GM18519 (cell line): ENCODE data around the gene USP43.
"Not testable (repeated sequence)": the region's sequence is repeated elsewhere in the genome, so short reads cannot be mapped to it uniquely, and the experiment has no call there.

Experiments used
- ATAC-seq: cut with Tn5 transposase; IDR thresholded peaks from one replicate; pipeline ENCODE4 v1.9.1; 2021; ENCODE audit warnings: mild to moderate bottlenecking, moderate library complexity; ENCODE audit not compliant: unreplicated experiment, low FRiP score

USP43 gene, protein sequence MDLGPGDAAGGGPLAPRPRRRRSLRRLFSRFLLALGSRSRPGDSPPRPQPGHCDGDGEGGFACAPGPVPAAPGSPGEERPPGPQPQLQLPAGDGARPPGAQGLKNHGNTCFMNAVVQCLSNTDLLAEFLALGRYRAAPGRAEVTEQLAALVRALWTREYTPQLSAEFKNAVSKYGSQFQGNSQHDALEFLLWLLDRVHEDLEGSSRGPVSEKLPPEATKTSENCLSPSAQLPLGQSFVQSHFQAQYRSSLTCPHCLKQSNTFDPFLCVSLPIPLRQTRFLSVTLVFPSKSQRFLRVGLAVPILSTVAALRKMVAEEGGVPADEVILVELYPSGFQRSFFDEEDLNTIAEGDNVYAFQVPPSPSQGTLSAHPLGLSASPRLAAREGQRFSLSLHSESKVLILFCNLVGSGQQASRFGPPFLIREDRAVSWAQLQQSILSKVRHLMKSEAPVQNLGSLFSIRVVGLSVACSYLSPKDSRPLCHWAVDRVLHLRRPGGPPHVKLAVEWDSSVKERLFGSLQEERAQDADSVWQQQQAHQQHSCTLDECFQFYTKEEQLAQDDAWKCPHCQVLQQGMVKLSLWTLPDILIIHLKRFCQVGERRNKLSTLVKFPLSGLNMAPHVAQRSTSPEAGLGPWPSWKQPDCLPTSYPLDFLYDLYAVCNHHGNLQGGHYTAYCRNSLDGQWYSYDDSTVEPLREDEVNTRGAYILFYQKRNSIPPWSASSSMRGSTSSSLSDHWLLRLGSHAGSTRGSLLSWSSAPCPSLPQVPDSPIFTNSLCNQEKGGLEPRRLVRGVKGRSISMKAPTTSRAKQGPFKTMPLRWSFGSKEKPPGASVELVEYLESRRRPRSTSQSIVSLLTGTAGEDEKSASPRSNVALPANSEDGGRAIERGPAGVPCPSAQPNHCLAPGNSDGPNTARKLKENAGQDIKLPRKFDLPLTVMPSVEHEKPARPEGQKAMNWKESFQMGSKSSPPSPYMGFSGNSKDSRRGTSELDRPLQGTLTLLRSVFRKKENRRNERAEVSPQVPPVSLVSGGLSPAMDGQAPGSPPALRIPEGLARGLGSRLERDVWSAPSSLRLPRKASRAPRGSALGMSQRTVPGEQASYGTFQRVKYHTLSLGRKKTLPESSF

DNA sequence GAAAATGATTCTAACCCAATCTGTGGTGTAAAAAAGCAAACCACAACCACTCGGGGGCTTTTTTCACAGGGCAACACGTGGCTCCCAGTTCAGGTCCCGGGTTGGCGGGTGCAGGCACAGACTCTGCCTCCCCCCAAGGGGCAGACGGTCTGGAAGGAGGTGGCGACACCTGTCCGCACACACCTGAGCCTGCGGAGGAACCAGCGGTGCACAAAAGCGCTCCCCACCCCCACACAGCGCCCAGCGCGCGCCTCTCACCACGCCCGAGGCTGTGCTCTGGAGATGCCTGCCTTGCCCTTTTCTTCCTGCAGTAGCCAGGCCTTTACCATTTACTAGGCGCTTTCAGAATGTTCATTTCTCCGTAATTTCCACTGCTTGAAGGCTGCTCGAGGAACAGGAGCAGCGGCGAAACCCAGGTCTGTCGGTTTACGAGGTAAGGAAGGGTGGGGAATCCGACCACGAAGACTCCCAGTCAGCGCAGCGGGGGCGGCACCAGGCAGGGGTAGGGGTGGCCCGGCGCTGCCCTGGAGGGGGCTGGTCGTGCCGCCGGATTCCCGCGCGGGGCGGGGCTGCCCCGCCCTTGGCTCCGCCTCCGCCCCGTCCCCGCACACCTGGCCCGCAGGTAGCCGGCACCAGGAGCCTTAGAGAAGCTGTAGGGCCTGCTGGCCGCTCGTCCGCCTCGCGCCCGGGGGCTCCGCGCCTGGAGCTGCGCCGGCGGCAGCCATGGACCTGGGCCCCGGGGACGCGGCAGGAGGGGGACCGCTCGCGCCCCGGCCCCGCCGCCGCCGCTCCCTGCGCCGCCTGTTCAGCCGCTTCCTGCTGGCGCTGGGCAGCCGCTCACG lies at the start of gene USP43:
USP43 (plus strand) TSS at position 608 of the 842 bp plus-strand sequence; CDS start at position 724, 116 bp downstream.
- no peak for ATAC-seq

DNA sequence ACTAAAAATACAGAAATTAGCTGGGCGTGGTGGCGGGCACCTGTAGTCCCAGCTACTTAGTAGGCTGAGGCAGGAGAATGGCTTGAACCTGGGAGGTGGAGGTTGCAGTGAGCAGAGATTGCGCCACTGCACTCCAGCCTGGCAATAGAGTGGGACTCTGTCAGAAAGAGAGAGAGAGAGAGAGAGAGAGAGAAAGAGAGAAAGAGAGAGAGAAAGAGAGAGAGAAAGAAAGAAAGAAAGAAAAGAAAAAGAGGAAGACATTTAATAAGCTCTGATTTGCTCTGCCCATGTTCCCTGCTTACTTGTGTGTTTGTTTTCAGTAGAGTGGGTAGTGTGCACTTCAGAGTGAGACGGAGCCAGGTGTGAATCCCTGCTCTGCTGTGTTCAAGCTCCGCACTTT lies 47.7 kb upstream of the USP43 start:
- ATAC-seq, result not testable (repeated sequence)

DNA sequence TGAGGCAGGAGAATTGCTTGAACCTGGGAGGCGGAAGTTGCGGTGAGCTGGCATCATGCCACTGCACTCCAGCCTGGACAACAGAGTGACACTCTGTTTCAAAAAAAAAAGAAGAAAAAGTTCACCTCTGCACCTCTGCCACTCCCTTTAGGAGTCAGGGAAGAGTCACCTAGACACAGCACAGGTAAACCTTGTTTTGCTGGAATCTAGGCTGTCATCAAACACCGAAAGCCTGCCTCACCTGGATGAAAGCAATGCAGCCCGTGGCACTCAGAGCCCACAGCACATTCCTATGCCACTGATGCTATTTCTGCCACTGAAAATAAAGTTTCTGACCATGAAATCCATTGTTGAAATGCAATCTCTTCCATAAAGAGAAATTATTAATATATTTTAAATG lies 46.7 kb upstream of the USP43 start:
- no peak for ATAC-seq

DNA sequence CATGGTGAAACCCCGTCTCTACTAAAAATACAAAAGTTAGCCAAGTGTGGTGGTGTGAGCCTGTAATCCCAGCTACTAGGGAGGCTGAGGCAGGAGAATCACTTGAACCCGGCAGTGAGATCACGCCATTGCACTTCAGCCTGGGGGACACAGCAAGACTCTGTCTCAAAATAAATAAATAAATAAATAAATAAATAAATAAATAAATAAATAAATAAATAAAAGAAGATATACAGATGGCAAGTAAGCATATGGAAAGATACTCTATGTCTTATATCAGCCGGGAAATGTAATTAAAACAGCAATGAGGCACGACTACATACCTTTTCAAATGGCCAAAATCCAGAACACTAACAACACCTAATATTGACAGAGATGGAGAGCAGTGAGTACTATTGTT lies 40.7 kb upstream of the USP43 start:
- not testable (repeated sequence) for ATAC-seq

DNA sequence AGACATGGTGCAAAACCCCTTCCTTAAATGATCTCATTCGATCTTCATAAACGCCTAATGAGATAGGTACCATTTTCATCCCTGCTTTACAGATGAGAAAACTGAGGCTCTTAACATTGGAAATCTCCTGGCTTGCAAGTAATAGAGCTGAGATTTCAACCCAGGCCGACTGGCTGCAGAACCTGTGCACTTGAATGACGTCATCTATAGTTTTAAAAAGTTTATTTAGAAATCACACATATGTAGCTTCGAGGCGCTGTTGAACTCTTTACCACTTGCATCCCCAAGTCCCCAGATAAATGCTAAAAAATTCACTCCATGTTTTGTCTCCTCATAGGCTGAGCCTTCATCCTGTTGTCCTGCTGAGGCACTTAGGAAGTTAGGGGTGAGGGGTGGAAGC lies 38.9 kb upstream of the USP43 start:
- no peak for ATAC-seq

DNA sequence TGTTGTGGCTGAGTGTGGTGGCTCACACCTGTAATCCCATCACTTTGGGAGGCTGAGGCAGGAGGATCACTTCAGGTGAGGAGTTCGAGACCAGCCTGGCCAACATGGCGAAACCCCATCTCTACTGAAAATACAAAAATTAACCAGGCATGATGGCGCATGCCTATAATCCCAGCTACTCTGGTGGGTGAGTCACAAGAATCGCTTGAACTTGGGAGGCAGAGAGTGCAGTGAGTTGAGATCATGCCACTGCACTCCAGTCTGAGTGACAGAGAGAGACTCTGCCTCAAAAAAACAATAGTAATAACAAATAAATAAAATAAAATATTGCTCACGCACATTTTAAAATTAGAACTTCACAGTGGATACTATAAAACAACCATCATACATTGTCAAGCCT lies 38.3 kb upstream of the USP43 start:
- not testable (repeated sequence) for ATAC-seq

DNA sequence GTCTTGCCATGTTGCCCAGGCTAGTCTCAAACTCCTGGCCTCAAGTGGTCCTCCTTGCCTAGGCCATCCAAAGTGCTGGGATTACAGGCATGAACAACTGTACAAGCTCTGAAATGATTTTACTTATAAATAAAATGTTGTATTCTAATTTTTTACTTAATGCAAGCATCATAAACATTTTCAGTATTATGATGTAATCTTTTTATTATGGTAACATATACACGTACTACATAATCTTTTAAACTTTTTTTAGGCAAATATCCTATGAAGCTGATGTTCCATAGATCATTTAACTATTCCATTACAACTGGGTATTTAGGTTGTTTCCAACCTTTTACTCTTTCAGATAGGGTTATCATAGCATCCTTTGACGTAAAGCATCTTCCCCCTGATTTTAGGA lies 33.8 kb upstream of the USP43 start:
- no peak for ATAC-seq

DNA sequence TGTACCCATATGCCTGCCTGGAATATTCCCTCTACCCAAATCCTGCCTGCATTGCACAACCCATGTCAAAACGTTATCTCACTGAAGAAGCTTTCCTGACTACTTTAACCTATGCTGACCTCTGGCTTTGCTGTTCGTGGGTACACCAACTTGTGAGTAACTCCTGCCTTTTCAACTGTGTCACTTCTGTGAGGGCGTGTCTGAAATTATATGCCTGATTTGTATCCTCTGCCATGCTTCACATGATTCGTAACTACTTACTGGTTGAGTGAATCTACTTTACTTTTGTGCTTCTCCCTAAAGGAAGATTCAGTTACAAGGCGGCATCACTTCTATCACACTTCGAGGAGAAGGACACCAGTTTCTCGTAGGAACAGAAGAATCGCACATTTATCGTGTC lies 33.3 kb upstream of the USP43 start:
- no peak for ATAC-seq

DNA sequence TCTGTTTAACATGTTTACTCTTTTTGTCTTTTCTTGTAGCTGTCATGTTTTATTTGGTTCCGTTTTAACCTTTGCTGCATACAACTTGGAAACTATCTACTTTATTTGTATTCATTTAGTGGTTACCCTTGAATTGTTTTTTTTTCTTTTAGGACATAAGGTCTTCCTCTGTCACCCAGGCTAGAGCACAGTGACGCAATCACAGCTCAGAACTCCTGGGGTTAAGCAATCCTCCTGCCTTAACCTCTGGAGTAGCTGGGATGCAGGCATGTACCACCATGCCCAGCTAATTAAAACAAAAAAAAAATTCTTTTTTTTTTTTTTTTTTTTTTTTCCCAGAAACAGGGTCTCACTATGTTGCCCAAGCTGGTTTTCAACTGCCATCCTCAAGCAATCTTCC lies 29.8 kb upstream of the USP43 start:
- no peak for ATAC-seq

DNA sequence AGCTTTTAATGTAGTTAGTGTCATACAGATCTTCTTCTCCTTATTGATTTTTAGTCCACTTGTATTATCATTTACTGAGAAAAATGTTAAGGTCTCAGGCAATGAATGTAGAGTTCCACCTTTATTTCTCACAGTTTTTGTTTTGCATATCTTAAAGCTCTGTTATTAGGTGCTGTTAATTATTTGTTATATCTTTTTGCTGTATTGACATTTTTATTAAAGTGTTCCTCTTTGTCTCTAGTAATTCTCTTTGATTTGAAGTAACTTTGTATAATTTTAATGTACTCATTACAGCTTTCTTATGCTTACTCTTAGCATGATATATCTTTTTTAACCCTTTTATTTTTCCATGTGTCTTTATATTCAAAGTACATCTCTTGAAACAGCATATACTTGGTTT lies 22.4 kb upstream of the USP43 start:
- ATAC-seq, result no peak

DNA sequence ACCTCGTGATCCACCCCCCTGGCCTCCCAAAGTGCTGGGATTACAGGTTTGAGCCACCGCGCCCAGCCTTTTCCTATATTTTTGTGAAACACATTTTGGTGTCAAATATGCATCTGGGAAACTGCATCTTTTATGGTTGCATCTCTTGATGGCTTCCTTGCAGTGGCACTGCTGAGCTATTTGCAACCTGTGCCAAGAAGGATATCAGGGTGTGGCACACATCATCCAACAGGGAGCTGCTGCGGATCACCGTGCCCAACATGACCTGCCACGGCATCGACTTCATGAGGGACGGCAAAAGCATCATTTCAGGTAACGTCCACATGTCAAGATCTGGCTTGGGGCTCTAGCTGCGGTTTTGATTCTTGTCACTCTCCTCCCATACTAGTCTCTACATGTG lies 16.8 kb upstream of the USP43 start:
- ATAC-seq, result no peak

DNA sequence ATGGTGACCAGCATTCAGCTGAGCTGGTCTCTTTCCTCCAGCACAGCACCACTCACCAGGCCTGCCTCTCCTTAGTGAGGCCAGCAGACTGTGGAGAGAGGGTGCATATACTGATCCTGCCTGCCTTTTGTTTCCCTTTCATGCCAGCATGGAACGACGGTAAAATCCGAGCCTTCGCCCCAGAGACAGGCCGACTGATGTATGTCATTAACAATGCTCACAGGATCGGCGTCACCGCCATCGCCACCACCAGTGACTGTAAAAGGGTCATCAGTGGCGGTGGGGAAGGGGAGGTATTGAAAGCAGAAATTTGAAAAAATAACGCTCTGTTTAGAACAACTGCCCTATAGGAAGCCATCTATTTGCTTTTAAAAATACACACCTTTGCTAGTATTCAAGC lies 12.6 kb upstream of the USP43 start:
- no peak for ATAC-seq

DNA sequence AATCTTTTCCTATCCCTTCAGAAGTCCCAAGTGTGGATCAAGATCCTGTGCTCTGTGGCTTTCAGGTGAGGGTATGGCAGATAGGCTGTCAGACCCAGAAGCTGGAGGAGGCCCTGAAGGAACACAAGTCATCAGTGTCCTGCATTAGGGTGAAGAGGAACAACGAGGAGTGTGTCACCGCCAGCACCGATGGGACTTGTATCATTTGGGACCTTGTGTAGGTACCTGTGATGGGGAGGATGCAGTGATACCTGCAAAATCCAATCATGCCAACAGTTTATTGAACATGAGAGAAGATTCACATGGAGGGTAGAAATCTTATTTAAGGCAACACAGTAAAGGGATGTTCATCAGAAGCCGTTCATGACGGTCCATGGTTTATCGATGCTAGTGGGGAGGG lies 10.0 kb upstream of the USP43 start:
- ATAC-seq, result no peak

DNA sequence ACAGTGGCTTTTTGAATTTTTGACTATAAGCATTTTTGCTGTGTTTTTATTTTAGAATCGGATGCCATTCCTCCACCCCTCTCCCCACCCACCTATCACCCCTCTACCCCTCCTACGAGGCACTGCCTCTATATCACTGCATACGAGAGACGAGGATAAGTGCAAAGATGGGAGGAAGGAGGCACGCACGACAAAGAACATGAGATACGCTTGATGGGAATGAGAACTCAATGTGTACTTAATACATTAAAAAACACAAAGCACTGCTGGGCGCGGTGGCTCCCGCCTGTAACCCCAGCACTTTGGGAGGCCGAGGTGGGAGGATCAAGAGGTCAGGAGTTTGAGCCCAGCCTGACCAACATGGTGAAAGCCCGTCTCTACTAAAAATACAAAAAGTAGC lies 8.8 kb upstream of the USP43 start:
- no peak for ATAC-seq

DNA sequence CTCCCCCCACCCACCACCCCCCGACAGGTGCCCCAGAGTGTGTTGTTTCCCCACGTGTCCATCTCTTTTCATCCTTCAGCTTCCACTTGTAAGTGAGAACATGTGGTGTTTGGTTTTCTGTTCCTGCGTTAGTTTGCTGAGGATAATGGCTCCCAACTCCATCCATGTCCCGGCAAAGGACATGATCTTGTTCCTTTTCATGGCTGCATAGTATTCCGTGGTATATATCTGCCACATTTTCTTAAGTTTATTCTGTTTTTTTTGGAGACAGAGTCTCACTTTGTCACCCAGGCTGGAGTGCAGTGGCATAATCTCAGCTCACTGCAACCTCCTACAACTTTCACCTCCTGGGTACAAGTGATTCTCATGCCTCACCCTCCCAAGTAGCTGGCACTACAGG lies 4.9 kb upstream of the USP43 start:
- not testable (repeated sequence) for ATAC-seq

DNA sequence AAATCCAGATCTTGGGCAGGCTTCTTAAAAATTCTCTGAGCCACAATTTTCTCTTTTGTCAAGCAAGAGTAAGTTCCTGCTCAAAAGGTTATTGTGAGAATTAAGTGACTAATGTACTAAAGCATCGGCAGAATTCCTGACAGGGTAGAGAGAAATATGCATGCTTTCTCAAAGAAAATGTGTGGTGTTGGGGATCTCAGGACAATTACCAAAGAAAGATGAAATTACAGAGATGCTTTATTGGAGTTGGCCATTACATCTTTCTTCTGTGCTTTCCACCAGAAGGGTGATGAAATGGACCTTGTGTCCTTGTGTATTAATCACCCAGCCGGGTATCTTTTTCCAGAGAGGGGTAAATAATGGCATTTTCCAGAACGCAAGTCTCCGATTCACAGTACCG lies 1.7 kb upstream of the USP43 start:
- no peak for ATAC-seq

DNA sequence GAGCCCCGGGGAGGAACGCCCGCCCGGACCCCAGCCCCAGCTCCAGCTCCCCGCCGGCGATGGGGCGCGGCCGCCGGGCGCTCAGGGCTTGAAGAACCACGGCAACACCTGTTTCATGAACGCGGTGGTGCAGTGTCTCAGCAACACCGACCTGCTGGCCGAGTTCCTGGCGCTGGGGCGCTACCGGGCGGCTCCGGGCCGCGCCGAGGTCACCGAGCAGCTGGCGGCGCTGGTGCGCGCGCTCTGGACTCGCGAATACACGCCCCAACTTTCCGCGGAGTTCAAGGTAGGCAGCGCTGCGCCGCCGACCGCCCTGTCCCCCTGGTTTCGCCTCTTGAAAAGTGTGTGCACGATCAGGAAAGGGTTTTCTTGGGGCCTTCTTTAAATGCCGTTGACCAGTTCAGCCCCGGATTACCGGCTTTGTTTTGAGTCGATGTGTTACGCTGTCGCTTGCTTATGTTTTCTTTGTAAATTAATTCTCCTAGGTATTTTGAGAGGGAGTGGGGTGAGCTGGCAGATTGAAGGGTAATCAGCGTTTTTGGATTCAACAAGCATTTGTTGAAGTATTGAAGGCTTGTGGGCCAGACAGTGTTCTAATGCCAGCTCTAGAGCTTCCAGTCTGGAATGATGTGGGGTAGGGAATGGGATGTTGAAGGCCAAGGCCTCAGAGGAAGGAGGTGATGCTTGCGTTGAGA lies 681 bp downstream of the USP43 start:
- ATAC-seq, result no peak

DNA sequence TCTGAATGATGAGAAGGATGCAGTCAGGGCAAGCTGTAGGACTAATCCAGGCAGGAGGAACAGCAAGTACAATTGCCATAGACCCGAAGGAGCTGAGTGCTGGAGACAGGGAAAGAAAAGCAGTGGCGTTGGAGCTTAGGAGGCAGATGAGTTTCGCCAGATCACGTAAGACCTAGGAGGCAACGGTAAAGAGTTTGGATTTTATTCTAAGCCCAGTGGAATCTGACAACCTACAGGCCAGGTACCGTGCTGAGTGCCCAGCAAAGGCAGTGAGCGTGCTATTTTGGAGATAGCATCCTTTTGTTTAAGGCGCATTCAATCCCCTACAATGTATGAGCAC lies 1.2 kb downstream of the USP43 start:
- no peak for ATAC-seq

DNA sequence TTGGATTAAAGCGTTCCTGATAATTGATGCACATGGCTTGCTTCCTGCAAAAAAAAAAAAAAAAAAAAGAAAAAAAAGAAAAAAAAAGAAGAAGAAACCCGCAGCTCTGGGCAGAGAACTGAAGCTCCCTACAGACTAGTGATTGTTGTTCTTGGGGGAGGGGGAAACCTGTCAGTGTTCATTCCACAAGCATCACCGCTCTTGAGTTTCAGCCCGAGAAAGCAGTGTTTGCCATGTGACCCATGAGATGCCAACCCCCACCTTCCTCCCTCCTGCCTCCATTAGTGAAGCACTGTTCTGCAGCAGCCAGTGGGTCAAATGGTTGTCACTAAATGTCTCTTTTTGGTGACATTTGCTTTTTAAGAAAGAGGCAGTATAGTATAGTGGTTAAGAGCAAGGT lies 1.7 kb downstream of the USP43 start:
- ATAC-seq, result no peak
